GM23338 (cell line): ENCODE measurements around the gene DRD2. TPM values are rescaled to one million over a fixed set of nuclear protein-coding genes. Genes with fewer than 3 reads are reported as not detected.
"Not testable (repeated sequence)": the region's sequence is repeated elsewhere in the genome, so short reads cannot be mapped to it uniquely, and the experiment has no call there.

Experiments
- ATAC-seq: fragments of 200-7000 bp; cut with Tn5 transposase; 3 replicates; pipeline ENCODE4 v1.9.1; 2020
- DNase-seq: peaks from one replicate; pipeline ENCODE4 v3.0.0-alpha.2; 2015; ENCODE audit warnings: low spot score
- H2AFZ ChIP-seq: fragments of 200-600 bp; sonication (generic); 2 replicates; pipeline ENCODE4 v1.8.0; 2016; ENCODE audit warnings: antibody characterized with exemption, mild to moderate bottlenecking, moderate library complexity
- H3F3A ChIP-seq: fragments of 200-600 bp; sonication (generic); replicated peaks from 2 replicates; pipeline ENCODE4 v1.8.0; 2017; ENCODE audit warnings: antibody characterized with exemption, mixed run types, low read depth
- H3K27ac ChIP-seq: fragments of 200-600 bp; sonication (generic); 2 replicates; pipeline ENCODE4 v1.6.1; 2016; ENCODE audit warnings: low read depth
- H3K27me3 ChIP-seq: fragments of 200-600 bp; sonication (generic); 2 replicates; pipeline ENCODE4 v1.8.0; 2016; ENCODE audit warnings: mild to moderate bottlenecking, mixed run types, moderate library complexity; ENCODE audit not compliant: insufficient read depth
- H3K36me3 ChIP-seq: fragments of 200-600 bp; sonication (generic); 2 replicates; pipeline ENCODE4 v1.8.0; 2016; ENCODE audit warnings: mild to moderate bottlenecking; ENCODE audit not compliant: insufficient read depth
- H3K4me1 ChIP-seq: fragments of 200-600 bp; sonication (generic); 2 replicates; pipeline ENCODE4 v1.8.0; 2016; ENCODE audit warnings: mild to moderate bottlenecking, moderate library complexity; ENCODE audit not compliant: insufficient read depth
- H3K4me2 ChIP-seq: fragments of 200-600 bp; sonication (generic); 2 replicates; pipeline ENCODE4 v1.7.1; 2017; ENCODE audit warnings: mixed run types
- H3K4me3 ChIP-seq: fragments of 200-600 bp; sonication (generic); 2 replicates; pipeline ENCODE4 v1.6.1; 2016; ENCODE audit warnings: mixed run types
- H3K79me2 ChIP-seq: fragments of 200-600 bp; sonication (generic); replicated peaks from 2 replicates; pipeline ENCODE4 v1.8.0; 2017; ENCODE audit warnings: mild to moderate bottlenecking; ENCODE audit not compliant: insufficient read depth
- H3K9me2 ChIP-seq: fragments of 200-600 bp; sonication (generic); 2 replicates; pipeline ENCODE4 v1.8.0; 2017; ENCODE audit not compliant: insufficient read depth
- H4K20me1 ChIP-seq: fragments of 200-600 bp; sonication (generic); replicated peaks from 2 replicates; pipeline ENCODE4 v1.8.0; 2017; ENCODE audit warnings: mild to moderate bottlenecking; ENCODE audit not compliant: insufficient read depth
- H3K27ac Mint-ChIP-seq: 2 replicates; pipeline ENCODE4 v1.8.0; 2020; ENCODE audit warnings: inconsistent platforms, mild to moderate bottlenecking, moderate library complexity, mixed read lengths
- H3K27me3 Mint-ChIP-seq: 3 replicates; pipeline ENCODE4 v1.8.0; 2022; ENCODE audit warnings: low read depth, mild to moderate bottlenecking, moderate library complexity, mixed read lengths, inconsistent platforms; ENCODE audit not compliant: insufficient read depth, poor library complexity
- H3K36me3 Mint-ChIP-seq: 3 replicates; pipeline ENCODE4 v1.8.0; 2021; ENCODE audit warnings: low read depth, mild to moderate bottlenecking, inconsistent platforms, moderate library complexity, mixed read lengths
- H3K4me1 Mint-ChIP-seq: 3 replicates; pipeline ENCODE4 v1.8.0; 2020; ENCODE audit warnings: mild to moderate bottlenecking, inconsistent platforms, mixed read lengths
- H3K4me3 Mint-ChIP-seq: 3 replicates; pipeline ENCODE4 v1.8.0; 2021; ENCODE audit warnings: moderate library complexity, mild to moderate bottlenecking, inconsistent platforms, mixed read lengths
- H3K9me3 Mint-ChIP-seq: 3 replicates; pipeline ENCODE4 v1.8.0; 2020; ENCODE audit warnings: moderate library complexity, mild to moderate bottlenecking, inconsistent platforms, mixed read lengths
- CREB1 ChIP-seq: fragments of 250-450 bp; sonication (Bioruptor Pico); IDR thresholded peaks from 2 replicates; pipeline ENCODE4 v1.5.0; 2020; ENCODE audit warnings: low read depth, mild to moderate bottlenecking, moderate library complexity
- REST ChIP-seq: IDR thresholded peaks from one replicate; pipeline ENCODE4 v1.6.1; 2018; ENCODE audit warnings: antibody characterized with exemption; ENCODE audit not compliant: unreplicated experiment
- ZNF114 ChIP-seq: fragments of 250-450 bp; sonication (Bioruptor Pico); IDR thresholded peaks from 2 replicates; pipeline ENCODE4 v1.5.0; 2020; ENCODE audit warnings: mild to moderate bottlenecking, moderate library complexity
- long read RNA-seq: library from polyadenylated mRNA; unstranded; transcript quantifications from one replicate; pipeline ENCODE4 v2.0.0, GENCODE V29; 2020; ENCODE audit not compliant: unreplicated experiment
- polyA plus RNA-seq: library from polyadenylated mRNA; unstranded; fragments of >200 nt; fragmentation: Nextera tagmentation; extraction: Ambion mirVana; gene quantifications from 2 replicates; pipeline ENCODE4 v1.2.1, GENCODE V29; 2016
- total RNA-seq: library from RNA; depleted of rRNA; stranded (reverse); fragments of >200 nt; shearing (Covaris generic); gene quantifications from 2 replicates; pipeline ENCODE4 v1.2.3, GENCODE V29; 2014; rRNA removed

Gene DRD2
- total RNA-seq, result 0.21 TPM in 1 of 2 replicates, not detected in the other
- polyA plus RNA-seq, result 0.40 and 0.66 TPM in 2 replicates
- long read RNA-seq, result 0 reads

- H3K27me3 ChIP-seq, result peaks cover 35% of the 10 kb centered on the region
- no peaks in the 10 kb centered on the region for H3K36me3 Mint-ChIP-seq
Observed at GRCh38 chr11:113475160-113475761, at the start of gene DRD2. Gene DRD2, minus strand, starts transcription at chr11:113475398. Its CDS starts 50,747 bp downstream, at chr11:113424651.

GRCh38 chr11:113523906-113524305 is 48.7 kb upstream of the DRD2 start:
- DNase-seq, H3K27me3 ChIP-seq, H3K4me2 ChIP-seq, H3K27ac Mint-ChIP-seq, H2AFZ ChIP-seq, H3K4me3 ChIP-seq, H4K20me1 ChIP-seq, H3K4me1 Mint-ChIP-seq, H3K27ac ChIP-seq, H3K4me3 Mint-ChIP-seq, H3K36me3 Mint-ChIP-seq, H3K9me2 ChIP-seq, H3K79me2 ChIP-seq, H3K27me3 Mint-ChIP-seq, H3K4me1 ChIP-seq, H3F3A ChIP-seq, H3K36me3 ChIP-seq, ATAC-seq: not testable (repeated sequence)
- peaks cover 16% of the 10 kb centered on the region; the same call in 2 of the 3 replicates for H3K9me3 Mint-ChIP-seq

More at GRCh38 chr11:113475160-113475761, at the start of gene DRD2:
- H3K27ac Mint-ChIP-seq, result no peak within 1 kb of the TSS
- peaks cover 26% of the 10 kb centered on the region for H3K4me1 Mint-ChIP-seq
- H3K4me3 Mint-ChIP-seq, result peak within 1 kb of the TSS; percentile 80
- Histone ChIP-seq H4K20me1 (no peaks in the 10 kb centered on the region; the same call in 1 of the 2 replicates), H3K4me2 (peak within 1 kb of the TSS; percentile 92), H3F3A (no peaks in the 10 kb centered on the region), H3K9me2 (no peaks in the 10 kb centered on the region), H3K36me3 (no peaks in the 10 kb centered on the region), H3K4me1 (peaks cover 12% of the 10 kb centered on the region; the same call in 1 of the 2 replicates), H2AFZ (peak within 1 kb of the TSS; percentile 94), H3K79me2 (no peaks in the 10 kb centered on the region), H3K27ac (no peak within 1 kb of the TSS), H3K4me3 (peak within 1 kb of the TSS; percentile 86)
- ATAC-seq (peak; percentile 57), DNase-seq (peak; percentile 66)
- TF ChIP-seq ZNF114 (CRISPR knock-in tag), result no peak
- TF ChIP-seq REST, result peak; percentile 68
- H3K27me3 Mint-ChIP-seq, result peaks cover 32% of the 10 kb centered on the region
- H3K9me3 Mint-ChIP-seq, result no peaks in the 10 kb centered on the region

GRCh38 chr11:113521737-113522517 is 46.7 kb upstream of the DRD2 start:
- Histone ChIP-seq H3K4me1 (no peaks in the 10 kb centered on the region), H3K27me3 (no peaks in the 10 kb centered on the region), H2AFZ (no peak overlapping the region), H3K27ac (no peak overlapping the region), H3K36me3 (no peaks in the 10 kb centered on the region), H4K20me1 (no peaks in the 10 kb centered on the region), H3K4me3 (no peak overlapping the region), H3K9me2 (peaks cover 5% of the 10 kb centered on the region; the same call in 1 of the 2 replicates), H3F3A (no peaks in the 10 kb centered on the region), H3K4me2 (no peak overlapping the region), H3K79me2 (no peaks in the 10 kb centered on the region)
- 0 out of 3 replicates have a peak, but pooled peaks cover 3% of the 10 kb centered on the region for H3K36me3 Mint-ChIP-seq
- no peaks in the 10 kb centered on the region; the same call in 2 of the 3 replicates for H3K4me1 Mint-ChIP-seq
- peaks cover 16% of the 10 kb centered on the region; the same call in 2 of the 3 replicates for H3K9me3 Mint-ChIP-seq
- no peak overlapping the region for H3K4me3 Mint-ChIP-seq
- H3K27ac Mint-ChIP-seq, result no peak overlapping the region
- peaks cover 3% of the 10 kb centered on the region for H3K27me3 Mint-ChIP-seq
- DNase-seq (no peak), ATAC-seq (no peak)
- TF ChIP-seq CREB1 (CRISPR knock-in tag), result no peak
- no peak for TF ChIP-seq ZNF114 (CRISPR knock-in tag)
